OCI-LY3 (cell line): Measurements from ENCODE around the gene KANSL1.
"Not testable (repeated sequence)": the region's sequence is repeated elsewhere in the genome, so short reads cannot be mapped to it uniquely, and the experiment has no call there.

Experiments used
- H2AFZ ChIP-seq: fragments of 200-600, 300-600 bp; shearing (Covaris generic); 2 replicates; pipeline ENCODE4 v1.6.0; 2014; ENCODE audit warnings: antibody characterized with exemption, low read depth, low read length
- H3K27ac ChIP-seq: fragments of 200-600, 300-600 bp; sonication (generic); 2 replicates; pipeline ENCODE4 v1.5.1; 2014; ENCODE audit warnings: mild to moderate bottlenecking, low read length, moderate library complexity, mixed read lengths
- H3K27me3 ChIP-seq: fragments of 200-600, 300-600 bp; sonication (generic); 2 replicates; pipeline ENCODE4 v1.6.1; 2014; ENCODE audit warnings: low read depth, low read length, mixed read lengths
- H3K36me3 ChIP-seq: fragments of 200-600, 300-600 bp; sonication (generic); replicated peaks from 2 replicates; pipeline ENCODE3; 2014; ENCODE audit warnings: low read depth, low read length, mixed read lengths
- H3K4me1 ChIP-seq: fragments of 300-600, 200-600 bp; sonication (generic); 2 replicates; pipeline ENCODE4 v1.6.1; 2014; ENCODE audit warnings: low read length, mixed read lengths
- H3K4me2 ChIP-seq: fragments of 200-600, 300-600 bp; sonication (generic); 2 replicates; pipeline ENCODE4 v1.6.1; 2014; ENCODE audit warnings: low read length, mixed read lengths
- H3K4me3 ChIP-seq: fragments of 300-600, 200-600 bp; sonication (generic); 2 replicates; pipeline ENCODE4 v1.5.1; 2014; ENCODE audit warnings: antibody characterized with exemption, mild to moderate bottlenecking, low read length, moderate library complexity
- H3K79me2 ChIP-seq: fragments of 300-600, 200-600 bp; shearing (Covaris generic); 2 replicates; pipeline ENCODE4 v1.6.1; 2014; ENCODE audit warnings: mild to moderate bottlenecking, low read length, mixed read lengths
- H3K9ac ChIP-seq: fragments of 300-600, 200-600 bp; shearing (Covaris generic); 2 replicates; pipeline ENCODE4 v1.6.0; 2014; ENCODE audit warnings: mild to moderate bottlenecking, low read length, moderate library complexity
- H3K9me3 ChIP-seq: fragments of 200-600, 300-600 bp; shearing (Covaris generic); 2 replicates; pipeline ENCODE4 v1.6.1; 2014; ENCODE audit warnings: low read length, mixed read lengths; ENCODE audit not compliant: insufficient read depth
- H4K20me1 ChIP-seq: fragments of 200-600, 300-600 bp; sonication (generic); 2 replicates; pipeline ENCODE4 v1.6.1; 2016; ENCODE audit warnings: low read length, mixed read lengths; ENCODE audit not compliant: insufficient read depth
- CTCF ChIP-seq: fragments of 200-600, 300-600 bp; sonication (generic); IDR thresholded peaks from 2 replicates; pipeline ENCODE4 v1.5.1; 2014; ENCODE audit warnings: antibody characterized with exemption, low read length, low read depth
- EZH2phosphoT487 ChIP-seq: fragments of 200-600 bp; shearing (Covaris generic); IDR thresholded peaks from 2 replicates; pipeline ENCODE4 v1.6.1; 2018; ENCODE audit warnings: antibody characterized with exemption, mixed run types, low read depth

The KANSL1 gene

GRCh38 chr17:46106966-46107644 lies 86.1 kb downstream of the KANSL1 start:
- Histone ChIP-seq H3K4me3 (no peak overlapping the region), H3K9ac (no peak overlapping the region), H4K20me1 (peaks cover 97% of the 10 kb centered on the region), H3K9me3 (no peaks in the 10 kb centered on the region), H3K27ac (no peak overlapping the region), H3K79me2 (peaks cover 100% of the 10 kb centered on the region), H3K4me2 (no peak overlapping the region), H3K36me3 (no peaks in the 10 kb centered on the region), H2AFZ (no peak overlapping the region), H3K27me3 (no peaks in the 10 kb centered on the region), H3K4me1 (no peaks in the 10 kb centered on the region)
- no peak for TF ChIP-seq EZH2phosphoT487
- TF ChIP-seq CTCF: no peak

GRCh38 chr17:46102806-46103205 lies 90.4 kb downstream of the KANSL1 start:
- H3K9me3 ChIP-seq, H3K27ac ChIP-seq, H3K4me3 ChIP-seq, H3K9ac ChIP-seq, H3K4me1 ChIP-seq, H3K27me3 ChIP-seq, H2AFZ ChIP-seq, H3K4me2 ChIP-seq, H3K36me3 ChIP-seq: not testable (repeated sequence)
- Histone ChIP-seq H4K20me1 (peaks cover 94% of the 10 kb centered on the region), H3K79me2 (peaks cover 97% of the 10 kb centered on the region)

GRCh38 chr17:46101785-46102617 lies 91.2 kb downstream of the KANSL1 start:
- H3K27me3 ChIP-seq, H3K4me2 ChIP-seq, H3K4me3 ChIP-seq, H3K36me3 ChIP-seq, H3K27ac ChIP-seq, H3K9me3 ChIP-seq, H3K9ac ChIP-seq, H2AFZ ChIP-seq, H3K4me1 ChIP-seq: not testable (repeated sequence)
- Histone ChIP-seq H3K79me2 (peaks cover 97% of the 10 kb centered on the region), H4K20me1 (peaks cover 94% of the 10 kb centered on the region)

GRCh38 chr17:46100590-46100989 lies 92.6 kb downstream of the KANSL1 start:
- Histone ChIP-seq H3K4me3 (no peak overlapping the region), H3K9ac (no peak overlapping the region), H3K4me2 (no peak overlapping the region), H3K27ac (no peak overlapping the region), H4K20me1 (peaks cover 83% of the 10 kb centered on the region), H3K27me3 (no peaks in the 10 kb centered on the region), H3K36me3 (no peaks in the 10 kb centered on the region), H3K79me2 (peaks cover 96% of the 10 kb centered on the region), H3K4me1 (no peaks in the 10 kb centered on the region), H3K9me3 (no peaks in the 10 kb centered on the region), H2AFZ (no peak overlapping the region)
- TF ChIP-seq EZH2phosphoT487: no peak
- no peak for TF ChIP-seq CTCF

- Histone ChIP-seq H3K9me3 (no peaks in the 10 kb centered on the region), H3K9ac (no peak overlapping the region), H4K20me1 (peaks cover 82% of the 10 kb centered on the region), H3K27me3 (no peaks in the 10 kb centered on the region), H3K79me2 (peaks cover 96% of the 10 kb centered on the region), H2AFZ (no peak overlapping the region), H3K4me3 (no peak overlapping the region), H3K4me2 (no peak overlapping the region), H3K36me3 (no peaks in the 10 kb centered on the region), H3K27ac (no peak overlapping the region), H3K4me1 (no peaks in the 10 kb centered on the region)
- TF ChIP-seq CTCF (no peak), EZH2phosphoT487 (no peak)
Observed at GRCh38 chr17:46099865-46100264, 93.4 kb downstream of the KANSL1 start.
